ENCODE data around the gene FDCSP. TPM values are rescaled to one million over a fixed set of nuclear protein-coding genes. Genes with fewer than 3 reads are reported as not detected.

The FDCSP gene
- total RNA-seq, 1 donor from 2014 or later, result not detected

DNA sequence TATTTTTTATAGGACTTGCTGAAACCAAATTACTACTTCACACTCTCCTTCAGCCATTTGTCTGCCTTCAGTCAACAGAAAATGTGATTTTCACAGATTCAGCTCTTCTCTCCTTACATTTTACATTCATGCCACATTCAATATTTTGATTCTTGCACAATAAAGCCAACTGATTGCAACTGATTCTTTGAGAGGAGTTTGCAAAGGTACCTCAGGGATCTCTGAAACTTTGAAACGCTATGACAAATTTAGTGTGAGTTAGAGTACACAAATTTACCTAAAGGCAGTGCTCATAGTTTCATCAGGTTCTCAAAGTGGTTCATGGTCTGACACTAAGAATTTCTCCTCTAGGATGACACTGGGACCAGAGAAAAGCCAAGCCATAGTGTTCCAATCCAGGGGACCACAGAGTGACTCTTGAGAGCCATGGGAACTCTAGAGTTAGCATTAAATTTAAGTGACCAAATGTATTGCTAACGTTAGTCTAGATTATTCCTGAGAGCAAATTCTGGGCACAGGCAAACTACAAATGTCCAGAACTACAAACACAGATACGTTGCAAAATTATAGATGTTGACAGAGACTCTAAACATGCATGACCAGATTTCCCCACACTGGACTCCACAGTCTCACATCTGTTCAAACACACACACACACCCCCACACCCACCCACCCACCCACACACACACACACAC is 25.5 kb downstream of the FDCSP start:
- no peaks in the 10 kb centered on the region for H3K27me3 ChIP-seq
- no peaks in the 10 kb centered on the region for H3K4me1 ChIP-seq
- no peak for TF ChIP-seq CTCF (IDR thresholded peaks at IDR 0.05)
- DNase-seq (ENCODE audit: low spot score in 2 of 2), result no peak
- no peaks in the 10 kb centered on the region for H3K36me3 ChIP-seq
- no peak overlapping the region for H3K27ac ChIP-seq
- H3K4me3 ChIP-seq, result no peak overlapping the region
- intact Hi-C loops (cut with DNase I), result no loop called here
- no peaks in the 10 kb centered on the region for H3K9me3 ChIP-seq

DNA sequence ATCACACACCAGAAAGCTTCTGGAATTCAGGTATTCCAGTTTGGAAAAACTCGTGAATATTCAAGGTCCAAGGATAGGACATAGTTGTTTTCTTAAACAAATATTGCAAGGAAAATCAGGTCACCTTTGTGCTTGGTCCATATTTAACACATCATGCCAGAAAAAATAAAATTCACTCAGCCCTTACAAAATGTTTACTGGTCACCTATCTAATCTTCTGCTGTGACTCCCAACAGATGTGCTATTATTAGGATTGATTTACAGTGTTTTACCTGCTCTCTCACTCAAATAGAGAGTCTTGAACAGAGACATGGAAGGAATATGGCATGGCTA is 26.0 kb downstream of the FDCSP start:
- no peaks in the 10 kb centered on the region for H3K36me3 ChIP-seq
- no peak for DNase-seq (ENCODE audit: low spot score in 2 of 2)
- no peak for TF ChIP-seq CTCF (IDR thresholded peaks at IDR 0.05)
- no peaks in the 10 kb centered on the region for H3K9me3 ChIP-seq
- no peaks in the 10 kb centered on the region for H3K27me3 ChIP-seq
- H3K27ac ChIP-seq, result no peak overlapping the region
- H3K4me1 ChIP-seq, result no peaks in the 10 kb centered on the region
- intact Hi-C loops (cut with DNase I), result no loop called here
- H3K4me3 ChIP-seq, result no peak overlapping the region

- TF ChIP-seq CTCF (IDR thresholded peaks at IDR 0.05), result no peak
- H3K27me3 ChIP-seq, result no peaks in the 10 kb centered on the region
- intact Hi-C loops (cut with DNase I), result no loop called here
- H3K36me3 ChIP-seq, result no peaks in the 10 kb centered on the region
- H3K27ac ChIP-seq, result no peak overlapping the region
- no peaks in the 10 kb centered on the region for H3K4me1 ChIP-seq
- no peaks in the 10 kb centered on the region for H3K9me3 ChIP-seq
- no peak for DNase-seq (ENCODE audit: low spot score in 2 of 2)
- H3K4me3 ChIP-seq, result no peak overlapping the region
These were observed 43.8 kb downstream of the FDCSP start for GRCh38 chr4:70269674-70270073.

GRCh38 chr4:70277121-70277520 is 51.2 kb downstream of the FDCSP start:
- intact Hi-C loops (cut with DNase I), result no loop called here
- no peak overlapping the region for H3K4me3 ChIP-seq
- H3K27me3 ChIP-seq, result no peaks in the 10 kb centered on the region
- H3K36me3 ChIP-seq, result no peaks in the 10 kb centered on the region
- H3K27ac ChIP-seq, result no peak overlapping the region
- DNase-seq (ENCODE audit: low spot score in 2 of 2), result no peak
- no peaks in the 10 kb centered on the region for H3K4me1 ChIP-seq
- no peak for TF ChIP-seq CTCF (IDR thresholded peaks at IDR 0.05)
- peaks cover 0 to 2% of the 10 kb centered on the region in 2 donors for H3K9me3 ChIP-seq

DNA sequence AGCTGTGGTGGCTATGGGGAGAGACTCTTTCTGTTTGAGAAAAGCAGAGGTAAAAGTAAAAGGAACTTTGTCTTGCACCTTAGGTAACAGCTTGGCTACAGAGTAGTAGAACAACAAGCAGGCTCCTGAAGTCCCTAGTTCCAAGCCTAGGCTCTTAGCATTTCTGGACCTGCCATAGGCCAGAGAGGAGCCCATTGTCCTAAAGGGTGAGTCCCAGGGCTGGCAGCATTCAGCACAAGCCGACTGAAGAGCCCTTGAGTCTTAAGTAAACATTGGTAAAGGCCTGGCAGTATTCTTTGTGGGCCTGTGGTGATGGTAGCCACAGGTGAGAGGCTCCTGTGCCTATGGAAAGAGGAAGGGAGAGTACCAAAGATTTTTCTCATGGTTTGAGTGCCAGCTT is 54.6 kb downstream of the FDCSP start:
- Histone ChIP-seq H3K9me3 (peaks cover 0 to 2% of the 10 kb centered on the region in 2 donors), H3K36me3 (no peaks in the 10 kb centered on the region), H3K4me3 (no peak overlapping the region), H3K27ac (no peak overlapping the region), H3K4me1 (no peaks in the 10 kb centered on the region), H3K27me3 (no peaks in the 10 kb centered on the region)
- intact Hi-C loops (cut with DNase I), result no loop called here
- no peak for DNase-seq (ENCODE audit: low spot score in 2 of 2)
- TF ChIP-seq CTCF (IDR thresholded peaks at IDR 0.05), result no peak

Other genes with a start within 250 kb of the FDCSP start
- not detected for gene STATH, start 230.2 kb upstream of the FDCSP start, total RNA-seq
- gene HTN3, start 197.7 kb upstream of the FDCSP start, total RNA-seq, result not detected
- not detected for gene HTN1, start 175.7 kb upstream of the FDCSP start, total RNA-seq
- not detected for gene PRR27, start 71.9 kb upstream of the FDCSP start, total RNA-seq
- gene ODAM, start 30.4 kb upstream of the FDCSP start, total RNA-seq, result not detected
- not detected for gene CSN3, start 16.5 kb downstream of the FDCSP start, total RNA-seq
- not detected for gene CABS1, start 108.9 kb downstream of the FDCSP start, total RNA-seq
- gene SMR3A, start 134.6 kb downstream of the FDCSP start, total RNA-seq, result not detected
- gene SMR3B, start 157.0 kb downstream of the FDCSP start, total RNA-seq, result not detected
- not detected for gene OPRPN, start 171.8 kb downstream of the FDCSP start, total RNA-seq
- not detected for gene MUC7, start 246.1 kb downstream of the FDCSP start, total RNA-seq